Activated T-cell treated with anti-CD3 and anti-CD28 coated beads, Interleukin-2, amount 50 U/mL, for 1 hour (primary cell): ENCODE results near the gene LIN28B.
"Not testable (repeated sequence)": the region's sequence is repeated elsewhere in the genome, so short reads cannot be mapped to it uniquely, and the experiment has no call there.

ENCODE experiments used
- DNase-seq: peaks from one replicate; pipeline ENCODE4 v3.0.0-alpha.2; 2020

LIN28B gene

DNA sequence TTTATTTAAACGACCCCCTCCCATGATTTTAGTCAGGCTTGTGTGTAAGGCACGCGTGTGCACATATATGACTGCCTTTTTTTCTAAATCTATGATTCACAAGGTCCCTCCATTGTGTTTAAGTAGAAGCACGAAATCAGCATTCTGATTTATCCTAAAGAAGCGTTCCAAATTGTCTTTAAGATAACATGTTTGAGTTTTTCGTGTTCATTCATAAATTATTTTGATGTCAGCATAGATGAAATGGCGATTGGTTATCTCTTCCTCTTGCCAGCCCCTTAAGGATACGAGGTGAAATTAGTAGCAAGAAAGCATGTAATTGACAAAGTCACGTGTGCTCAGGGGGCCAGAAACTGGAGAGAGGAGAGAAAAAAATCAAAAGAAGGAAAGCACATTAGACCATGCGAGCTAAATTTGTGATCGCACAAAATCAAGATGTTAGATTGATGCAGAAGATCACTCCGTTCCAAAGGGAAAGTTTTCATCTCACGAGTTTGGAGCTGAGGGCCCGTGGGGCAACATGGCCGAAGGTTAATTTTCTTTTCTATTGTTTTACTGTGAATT is at the start of gene LIN28B:
Gene LIN28B, plus strand, starts transcription at position 377 of the 564 bp plus-strand sequence. Its CDS starts 144 bp downstream, at position 521.
- DNase-seq = no peak

DNA sequence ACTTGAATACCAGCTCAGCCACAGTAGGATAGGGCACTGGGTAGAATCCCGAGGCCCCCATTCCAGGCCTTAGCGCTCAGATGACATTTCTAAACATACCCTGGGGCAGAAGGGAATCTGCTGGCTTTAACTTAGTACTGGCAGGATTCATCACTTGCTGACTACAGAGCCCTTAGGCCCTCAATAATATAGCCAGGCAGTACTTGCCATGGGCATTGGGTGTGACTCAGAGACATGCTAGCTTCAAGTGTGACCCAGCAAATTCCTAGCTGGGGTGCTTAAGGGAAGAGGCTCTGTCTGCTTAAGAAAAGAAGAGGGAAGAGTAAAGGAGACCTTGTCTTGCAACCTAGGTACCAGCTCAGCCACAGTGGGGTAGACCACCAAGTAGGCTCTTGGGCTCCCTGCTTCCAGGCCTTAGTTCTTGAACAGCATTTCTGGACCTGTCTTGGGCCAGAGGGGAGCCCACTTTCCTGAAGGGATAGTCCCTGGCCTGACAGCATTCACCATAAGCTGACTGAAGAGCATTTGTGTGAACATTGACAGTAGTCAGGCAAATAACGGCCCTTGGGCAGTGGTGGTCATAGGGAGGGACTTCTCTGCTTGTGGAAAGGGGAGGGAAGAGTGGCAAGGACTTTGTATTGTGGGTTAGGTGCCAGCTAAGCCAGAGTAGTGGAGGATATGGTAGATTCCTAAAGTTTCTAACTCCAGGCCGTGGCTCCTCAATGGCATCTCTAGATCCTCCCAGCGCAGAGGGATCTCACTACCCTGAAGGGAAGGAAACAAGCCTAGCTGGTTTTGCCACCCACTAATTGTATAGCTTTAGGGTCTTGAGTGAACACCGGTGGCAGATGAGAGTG is 48.6 kb upstream of the LIN28B start:
- DNase-seq = no peak

- DNase-seq = no peak
Observed at GRCh38 chr6:104908888-104909525, 47.9 kb upstream of the LIN28B start.

GRCh38 chr6:104921896-104922295 is 35.0 kb upstream of the LIN28B start:
- DNase-seq = no peak

GRCh38 chr6:104928141-104928540 is 28.8 kb upstream of the LIN28B start:
- DNase-seq = no peak

- no peak for DNase-seq
Observed at GRCh38 chr6:104929353-104929752, 27.6 kb upstream of the LIN28B start.

DNA sequence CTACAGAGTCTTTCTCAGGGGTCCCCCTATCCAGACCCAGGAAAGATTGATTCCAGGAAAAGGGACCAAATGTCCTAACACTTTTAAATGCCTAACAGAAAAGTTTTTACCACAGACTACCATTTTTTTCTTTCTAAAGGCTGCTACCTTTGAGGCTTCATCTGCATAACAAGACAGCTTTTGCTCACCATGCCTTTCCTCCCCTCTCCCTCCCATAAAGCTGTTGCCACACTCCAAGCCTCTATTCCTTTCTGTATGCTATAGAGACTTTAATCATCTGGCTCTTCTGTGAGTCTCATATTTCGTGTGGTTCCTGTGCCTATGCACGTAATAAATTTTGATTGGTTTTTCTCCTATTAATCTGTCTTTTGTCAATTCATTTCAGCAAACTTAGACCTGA is 26.0 kb upstream of the LIN28B start:
- DNase-seq = no peak

- no peak for DNase-seq
Observed at GRCh38 chr6:104936766-104937535, 20.0 kb upstream of the LIN28B start.

DNA sequence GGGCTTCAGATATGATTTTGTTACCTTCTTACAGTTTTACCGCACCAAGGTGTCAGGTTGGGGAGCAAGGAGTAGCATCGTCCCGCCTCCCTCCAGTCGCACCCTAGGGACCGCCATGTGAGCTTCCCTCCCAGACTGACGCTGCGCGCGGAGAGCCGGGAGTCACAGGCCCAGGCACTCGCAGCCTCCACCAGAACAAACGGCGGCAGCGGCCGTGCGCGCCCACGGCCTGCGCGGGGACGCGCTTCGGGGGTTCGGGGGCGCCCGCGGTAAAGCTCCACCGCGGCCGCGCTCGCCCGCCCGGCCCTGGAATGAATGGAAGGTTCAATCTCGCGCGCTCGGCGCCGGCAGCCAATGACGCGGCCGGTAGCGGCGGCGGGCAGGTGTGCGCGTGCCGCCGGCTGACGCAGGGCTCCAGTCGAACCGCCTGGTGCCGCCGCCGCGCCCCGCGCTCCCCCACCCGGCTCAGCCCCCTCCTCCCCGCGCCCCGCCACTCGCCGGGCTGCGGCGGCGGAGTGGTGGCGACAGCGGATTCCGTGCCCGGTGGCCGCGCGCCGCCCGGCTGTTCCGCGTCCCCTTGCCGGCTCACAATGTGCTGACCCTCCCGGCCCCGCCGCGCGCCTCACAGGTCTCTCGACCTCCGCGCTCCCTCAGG is 16.5 kb upstream of the LIN28B start:
- no peak for DNase-seq

GRCh38 chr6:104940893-104941728 is 15.8 kb upstream of the LIN28B start:
- DNase-seq = peak; percentile 43

GRCh38 chr6:104941729-104942091 is 15.2 kb upstream of the LIN28B start:
- DNase-seq = no peak

- no peak for DNase-seq
Observed at GRCh38 chr6:104943781-104944180, 13.1 kb upstream of the LIN28B start.

- no peak for DNase-seq
Observed at GRCh38 chr6:104949206-104949605, 7.7 kb upstream of the LIN28B start.

- DNase-seq = no peak
Observed at GRCh38 chr6:104951677-104952076, 5.2 kb upstream of the LIN28B start.

- DNase-seq = no peak
Observed at GRCh38 chr6:104952911-104953399, 4.0 kb upstream of the LIN28B start.

GRCh38 chr6:104953400-104954189 is 3.3 kb upstream of the LIN28B start:
- DNase-seq = not testable (repeated sequence)

GRCh38 chr6:104954190-104954797 is 2.6 kb upstream of the LIN28B start:
- DNase-seq = no peak

GRCh38 chr6:104955491-104955890 is 1.4 kb upstream of the LIN28B start:
- DNase-seq = no peak

- DNase-seq = no peak
Observed at GRCh38 chr6:104955927-104956730, 778 bp upstream of the LIN28B start.
